GM18907 (cell line): ENCODE data around the gene KIAA0753.

ENCODE experiments used
- ATAC-seq: cut with Tn5 transposase; IDR thresholded peaks from one replicate; pipeline ENCODE4 v1.9.1; 2021; ENCODE audit warnings: mild to moderate bottlenecking, moderate library complexity; ENCODE audit not compliant: unreplicated experiment

Gene KIAA0753

GRCh38 chr17:6642592-6642991 lies 2.1 kb upstream of the KIAA0753 start:
- ATAC-seq = no peak

GRCh38 chr17:6641247-6641863 lies 844 bp upstream of the KIAA0753 start:
- peak; percentile 27 for ATAC-seq

DNA sequence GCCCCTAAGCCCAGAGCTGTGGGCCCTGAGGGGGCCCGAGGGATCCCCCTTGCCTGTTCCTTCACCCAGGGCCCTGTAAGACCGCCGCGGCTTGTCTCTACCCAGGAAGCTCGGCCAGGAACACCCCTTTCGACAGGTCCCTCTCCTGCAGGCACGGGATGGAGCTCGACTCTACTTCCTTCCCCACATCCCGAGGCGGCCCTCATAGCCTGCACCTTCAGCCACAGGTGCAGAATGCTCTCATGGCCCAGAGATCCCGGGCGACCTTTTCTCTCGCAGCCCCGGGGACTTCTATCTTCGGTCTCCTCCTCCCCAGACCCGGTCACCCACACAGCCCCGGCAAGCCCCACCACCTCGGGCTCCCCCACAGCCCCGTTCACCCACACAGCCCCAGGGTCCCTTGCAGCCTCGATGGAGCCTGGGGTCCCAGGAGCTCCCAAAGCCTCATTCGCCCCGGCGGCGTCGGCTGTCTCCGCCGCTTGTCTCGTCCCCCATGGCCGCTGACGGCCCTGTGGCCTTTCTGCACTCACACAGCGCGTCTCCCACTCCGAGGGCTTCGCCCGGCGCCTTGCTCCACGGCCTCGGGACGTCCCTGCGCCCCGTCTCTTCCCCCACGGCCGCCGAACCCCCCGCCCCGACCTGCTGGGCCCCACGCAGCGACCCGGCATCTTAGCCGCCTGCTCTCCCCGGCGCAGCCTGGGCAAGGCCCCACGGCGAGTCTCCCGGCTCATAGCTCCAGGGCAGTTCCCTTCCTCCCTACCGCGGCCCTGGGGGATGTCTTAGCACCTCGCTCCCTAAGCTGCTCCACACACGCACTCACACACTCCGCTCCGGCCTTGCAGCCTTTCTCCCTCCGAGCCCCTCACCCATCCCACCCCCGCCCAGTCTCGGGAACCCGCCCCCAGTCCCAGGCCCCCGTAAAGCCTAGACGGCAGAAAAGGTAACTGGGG lies 650 bp downstream of the KIAA0753 start:
- peak; percentile 9 for ATAC-seq

DNA sequence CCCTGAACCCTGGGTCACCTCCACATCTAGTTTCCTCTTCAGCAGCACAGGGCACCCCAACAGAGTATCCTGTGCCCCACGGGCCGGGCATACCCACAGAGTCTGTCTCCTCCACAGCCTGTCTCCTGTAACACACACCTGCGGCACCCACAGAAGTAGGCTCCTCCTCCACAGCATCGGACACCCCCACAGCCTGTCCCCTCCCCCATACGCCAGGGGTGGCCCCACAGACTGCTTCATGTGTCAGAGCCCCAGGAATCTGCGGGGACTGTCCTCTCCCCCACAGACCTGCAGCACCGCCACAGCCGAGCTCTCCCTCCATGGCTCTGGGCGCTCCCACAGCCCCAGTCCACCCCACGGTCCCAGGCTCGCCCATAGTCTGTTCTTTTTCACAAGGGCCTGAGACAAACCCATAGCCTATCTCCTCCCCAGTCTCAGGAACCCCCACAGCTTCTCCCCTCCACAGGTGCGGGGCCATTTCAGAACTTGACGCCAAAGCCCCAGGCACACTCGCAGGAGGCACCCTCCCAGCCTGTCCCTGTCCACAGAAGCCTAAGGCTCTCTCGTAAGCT lies 1.4 kb downstream of the KIAA0753 start:
- no peak for ATAC-seq

DNA sequence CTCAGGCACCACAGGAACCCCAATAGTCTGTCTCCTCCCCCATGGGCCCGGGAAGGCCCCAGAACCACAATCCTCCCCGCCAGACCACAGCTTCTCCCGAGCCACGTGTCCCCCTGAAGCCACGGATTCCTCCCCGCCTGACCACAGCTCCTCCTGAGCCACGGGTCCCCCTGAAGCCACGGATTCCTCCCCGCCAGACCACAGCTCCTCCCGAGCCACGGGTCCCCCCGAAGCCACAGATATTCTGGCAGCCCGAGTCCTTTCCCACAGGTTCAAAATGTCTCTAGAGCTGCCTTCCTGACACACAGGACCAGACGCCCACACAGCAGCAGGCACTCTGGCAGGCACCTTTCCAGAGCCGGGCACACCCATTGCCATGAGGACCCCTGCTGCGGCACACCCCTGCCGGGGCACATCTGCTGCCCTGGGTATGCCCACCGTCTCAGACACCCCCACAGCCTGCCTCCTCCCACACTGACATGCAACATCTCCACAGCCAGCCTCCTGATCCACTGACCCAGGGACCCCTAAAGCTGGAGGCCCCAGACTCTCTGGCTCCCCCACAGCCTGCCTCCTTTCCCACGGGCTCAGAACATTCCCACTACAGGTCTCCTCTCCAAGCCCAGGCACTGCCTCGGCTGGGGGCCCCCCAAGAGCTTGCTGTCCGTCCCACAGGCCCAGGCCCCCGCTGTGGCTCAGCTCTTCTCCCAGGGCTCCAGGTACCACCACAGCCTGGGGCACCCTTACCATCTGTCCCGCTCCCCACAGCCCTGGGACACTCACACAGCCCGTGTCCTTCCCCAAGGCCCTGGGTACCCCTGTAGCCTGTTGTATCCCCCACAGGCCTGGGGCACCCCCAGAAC lies 2.2 kb downstream of the KIAA0753 start:
- ATAC-seq = no peak

DNA sequence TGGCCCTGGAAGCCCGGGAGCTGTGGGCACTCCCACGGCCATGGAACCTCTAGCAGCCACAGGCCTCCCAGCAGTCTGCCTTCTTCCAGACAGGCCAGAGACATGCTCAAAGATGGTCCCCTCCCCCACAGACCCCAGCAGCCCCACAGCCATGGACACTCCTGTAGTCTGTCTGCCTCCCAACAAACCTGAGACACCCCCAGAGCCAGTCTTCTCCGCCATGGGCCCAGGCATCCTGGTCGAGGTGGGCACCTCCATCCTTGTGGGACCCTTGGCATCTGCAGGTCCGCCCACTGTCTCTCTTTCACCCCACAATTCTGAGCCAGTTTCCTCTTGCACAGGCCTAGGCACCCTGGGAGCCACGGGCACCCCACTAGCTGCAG lies 3.1 kb downstream of the KIAA0753 start:
- no peak for ATAC-seq

DNA sequence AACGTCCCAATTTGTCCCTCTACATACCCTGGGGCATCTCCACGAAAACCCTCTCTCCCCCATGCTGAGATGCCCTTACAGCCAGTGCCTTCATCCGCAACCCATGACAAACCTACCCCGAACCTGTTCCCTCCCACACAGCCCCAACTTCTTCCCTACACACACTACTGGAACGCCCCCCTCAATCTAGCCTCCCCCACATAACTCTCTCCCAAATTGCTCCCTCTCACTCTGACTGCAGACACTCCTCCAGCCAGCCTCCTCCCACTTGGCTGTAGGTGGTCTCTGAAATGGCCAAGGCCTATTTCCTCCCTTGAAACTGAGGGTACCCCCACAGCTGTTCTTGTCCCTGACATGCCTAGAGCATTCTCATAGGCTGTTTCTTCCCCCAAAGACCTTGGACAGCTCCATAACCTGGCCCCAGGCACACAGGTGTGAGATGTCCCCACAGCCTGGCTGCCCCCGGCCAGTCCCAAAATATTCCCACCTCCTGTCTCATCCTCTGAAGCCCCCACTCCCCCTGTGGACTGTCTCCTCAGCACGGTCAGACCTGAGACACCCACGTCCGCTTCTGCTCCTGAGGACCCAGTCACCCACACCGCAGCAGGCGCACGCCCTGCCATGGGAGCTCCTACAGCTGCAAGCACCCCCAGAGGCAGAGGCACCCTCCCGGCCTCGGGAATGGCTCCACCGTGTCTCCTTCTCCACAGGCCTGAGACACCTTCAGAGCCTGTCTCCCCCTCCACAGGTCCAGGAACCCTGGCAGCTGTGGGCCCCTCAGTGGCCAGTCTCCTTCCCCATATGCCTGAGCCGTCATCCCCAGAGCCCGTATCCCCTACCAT lies 3.7 kb downstream of the KIAA0753 start:
- no peak for ATAC-seq

DNA sequence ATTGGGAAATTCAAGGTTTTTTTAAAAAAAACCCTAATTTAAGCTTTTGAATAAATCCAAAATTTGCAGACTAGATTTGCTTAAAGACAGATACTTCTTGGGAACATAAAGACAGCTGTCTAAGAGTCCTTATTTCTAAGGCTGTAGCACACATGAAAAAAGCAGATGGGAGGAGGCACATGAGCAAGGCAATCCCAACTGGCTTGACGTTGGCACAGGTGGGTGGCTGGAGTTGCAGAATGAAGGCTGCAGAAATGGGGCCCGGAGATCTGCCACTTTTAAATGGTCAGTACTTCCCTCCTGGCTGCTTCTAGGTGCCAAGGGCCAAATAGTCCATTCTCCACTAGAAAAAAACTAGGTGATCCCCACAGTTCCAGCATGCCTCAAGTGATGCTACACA lies 4.4 kb downstream of the KIAA0753 start:
- no peak for ATAC-seq

DNA sequence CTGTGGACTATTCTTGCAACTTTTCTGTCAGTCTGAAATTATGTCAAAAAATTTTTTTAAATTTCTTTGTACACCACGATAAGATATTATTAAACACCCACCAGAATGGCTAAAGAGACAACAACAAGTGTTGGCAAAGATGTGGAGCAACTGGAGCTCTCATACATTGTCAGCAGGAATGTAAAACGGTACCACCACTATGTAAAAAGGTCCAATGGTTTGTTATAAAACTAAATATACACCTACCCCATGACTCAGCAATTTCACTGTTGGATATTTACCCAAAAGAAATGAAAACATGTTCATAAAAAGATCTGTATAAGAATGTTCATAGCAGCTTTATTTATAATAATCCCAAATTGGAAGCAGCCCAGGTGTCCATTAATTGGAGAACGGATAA lies 7.2 kb downstream of the KIAA0753 start:
- no peak for ATAC-seq

DNA sequence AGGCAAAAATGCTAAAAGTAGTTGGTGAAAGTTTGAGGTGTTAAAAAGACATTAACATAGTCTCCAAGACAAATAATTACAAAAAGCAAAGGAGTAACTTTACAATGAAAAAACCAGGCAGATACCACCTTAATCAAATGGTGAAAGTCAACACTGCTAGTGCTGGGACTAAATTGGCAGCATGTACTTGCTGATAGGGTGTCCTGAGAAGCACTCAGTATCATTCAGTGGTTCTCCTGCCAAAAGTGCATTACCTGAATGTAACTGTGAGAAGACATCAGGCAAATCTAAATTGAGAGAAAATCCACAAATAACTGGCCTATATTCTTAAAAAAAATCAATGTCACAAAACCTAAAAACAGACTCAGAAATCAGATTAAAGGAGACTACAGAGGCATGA lies 8.0 kb downstream of the KIAA0753 start:
- ATAC-seq = no peak

DNA sequence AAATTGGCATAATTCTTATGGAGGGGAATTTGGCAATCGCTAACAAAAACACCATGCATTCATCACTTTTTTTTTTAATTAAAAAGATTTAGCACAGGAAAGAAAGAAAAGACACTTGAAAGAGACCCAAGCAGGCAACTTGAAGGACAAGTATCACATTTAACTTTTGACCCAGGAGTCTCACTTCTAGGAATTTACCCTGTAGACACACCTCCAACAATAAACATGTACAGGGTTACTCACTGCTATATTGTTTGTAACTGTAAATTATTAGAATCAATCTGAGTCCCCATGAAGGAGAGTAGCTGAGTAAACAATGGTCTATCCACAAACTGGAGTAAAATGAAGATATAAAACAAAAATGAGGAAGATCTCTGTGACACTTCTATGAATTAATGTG lies 10.1 kb downstream of the KIAA0753 start:
- ATAC-seq = no peak

- ATAC-seq = no peak
Measured at GRCh38 chr17:6627019-6627418, 13.5 kb downstream of the KIAA0753 start.

DNA sequence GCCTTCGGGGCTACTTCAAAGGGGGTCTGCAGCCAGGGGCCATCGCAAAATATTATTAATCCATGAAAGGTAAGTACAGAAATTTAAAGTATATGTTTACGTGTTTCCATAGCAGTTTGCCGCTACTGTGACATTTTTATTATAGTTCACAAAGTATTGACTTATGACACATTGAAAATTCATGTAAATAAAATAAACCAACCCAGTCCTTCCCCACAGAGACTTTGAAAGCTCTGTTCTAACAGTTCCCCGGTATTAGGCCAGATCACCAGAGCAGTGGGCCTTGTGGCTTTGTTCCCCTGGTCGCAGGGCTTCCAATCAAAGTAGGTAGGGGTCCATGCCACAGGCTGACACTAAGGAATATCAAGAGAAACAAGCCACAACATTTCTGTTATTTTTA lies 13.9 kb downstream of the KIAA0753 start:
- no peak for ATAC-seq

- ATAC-seq = no peak
Measured at GRCh38 chr17:6623941-6624340, 16.6 kb downstream of the KIAA0753 start.

- ATAC-seq = no peak
Measured at GRCh38 chr17:6611231-6611630, 29.3 kb downstream of the KIAA0753 start.

GRCh38 chr17:6610011-6610410 lies 30.5 kb downstream of the KIAA0753 start:
- ATAC-seq = no peak

DNA sequence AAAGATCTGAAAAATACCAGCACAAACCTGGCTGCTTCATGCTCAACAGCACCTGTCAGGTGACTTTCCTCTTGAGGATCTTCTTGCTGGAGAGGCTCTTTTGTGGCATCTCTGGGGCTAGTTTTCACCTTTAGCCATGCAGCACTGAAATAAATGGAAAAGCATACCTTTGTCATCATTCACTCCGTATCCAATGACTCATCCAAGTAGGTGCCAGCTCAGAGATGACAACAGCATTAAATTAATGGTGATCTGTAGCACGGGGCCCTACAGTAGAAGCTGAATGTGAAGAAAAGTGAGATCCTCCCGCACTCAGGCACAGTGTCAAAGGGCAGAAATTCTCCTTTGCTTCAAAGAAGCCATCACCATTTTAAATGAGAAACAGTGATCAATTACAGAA lies 32.2 kb downstream of the KIAA0753 start:
- ATAC-seq = no peak

GRCh38 chr17:6605142-6605541 lies 35.4 kb downstream of the KIAA0753 start:
- ATAC-seq = no peak

DNA sequence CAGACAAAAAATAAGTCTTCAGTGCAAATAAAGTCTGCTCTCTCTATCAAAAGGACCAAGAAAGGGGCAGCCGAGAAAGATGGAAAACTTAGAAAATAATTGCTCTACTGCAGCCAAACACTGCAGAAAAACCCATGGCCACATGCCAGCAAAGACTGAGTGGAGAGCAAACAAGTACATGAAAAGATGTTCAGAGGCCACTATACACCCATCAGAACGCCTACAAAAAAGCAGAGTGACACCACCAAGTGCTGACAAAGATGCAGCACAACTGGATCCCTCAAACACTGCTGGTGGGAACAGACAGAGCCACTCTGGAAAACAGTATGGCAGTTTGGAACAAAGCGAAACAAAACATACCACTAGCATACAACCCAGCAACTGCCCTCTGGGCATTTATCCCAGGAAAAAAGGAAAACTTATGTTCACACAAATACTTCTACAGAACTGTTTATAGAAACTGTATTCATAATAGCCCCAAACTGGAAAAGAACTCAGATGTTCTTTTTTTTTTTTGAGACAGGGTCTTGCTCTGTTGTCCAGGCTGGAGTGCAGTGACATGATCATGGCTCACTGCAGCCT lies 36.7 kb downstream of the KIAA0753 start:
- no peak for ATAC-seq

- ATAC-seq = no peak
Measured at GRCh38 chr17:6602141-6602540, 38.4 kb downstream of the KIAA0753 start.
